Glomerular endothelial cell (primary cell): ENCODE measurements around the gene LTBP2. TPM values are rescaled to one million over a fixed set of nuclear protein-coding genes. Genes with fewer than 3 reads are reported as not detected.

Experiments
- DNase-seq: peaks from one replicate; pipeline ENCODE4 v3.0.0-alpha.2; 2011; ENCODE audit warnings: low read depth, low spot score; ENCODE audit errors: extremely low read depth
- total RNA-seq: library from RNA; depleted of rRNA; stranded (reverse); fragments of >200 nt; gene quantifications from 2 replicates; pipeline ENCODE4 v1.2.3, GENCODE V29; 2015

Gene LTBP2
- total RNA-seq, 1 donor from 2014 or later, result 261 TPM

DNA sequence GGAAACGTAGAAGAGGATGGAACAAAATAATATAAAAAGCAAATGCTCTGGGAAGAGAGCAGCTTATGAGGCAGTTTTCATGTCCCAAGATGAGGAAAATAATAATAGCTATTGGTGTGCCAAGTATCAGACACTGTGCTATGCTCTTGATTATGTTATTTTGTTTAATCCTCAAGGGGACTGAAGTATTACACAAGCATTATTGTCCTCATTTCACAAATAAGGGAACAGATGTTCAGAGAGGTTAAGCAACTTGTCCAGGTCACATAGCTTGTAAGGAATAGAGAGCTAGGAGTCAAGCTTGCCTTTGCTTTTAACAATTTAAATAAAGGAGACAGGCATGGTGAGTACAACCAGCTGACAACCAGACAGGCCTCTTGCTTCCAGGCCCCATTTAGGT is 26.9 kb upstream of the LTBP2 start:
- DNase-seq, result no peak

GRCh38 chr14:74638066-74638465 is 26.0 kb upstream of the LTBP2 start:
- no peak for DNase-seq

DNA sequence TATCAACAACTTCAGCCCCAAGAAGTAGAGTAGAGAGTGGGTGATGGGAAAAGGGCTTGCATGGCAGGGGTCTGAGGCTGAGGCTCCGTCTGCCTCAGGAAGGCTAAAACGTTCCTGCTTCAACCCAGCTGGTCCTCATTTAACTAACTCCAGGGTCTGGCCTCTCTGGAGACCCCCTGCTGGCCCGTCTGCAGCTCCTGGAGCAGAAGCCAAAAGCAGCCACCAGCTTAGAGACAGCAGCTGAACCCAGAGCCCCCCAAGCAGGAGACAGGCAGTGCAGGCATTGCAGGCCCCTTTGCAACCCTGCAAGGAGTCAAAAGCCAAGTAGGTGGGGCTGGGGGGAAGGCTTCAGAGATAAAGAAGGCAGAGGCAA is 25.1 kb upstream of the LTBP2 start:
- DNase-seq, result no peak

DNA sequence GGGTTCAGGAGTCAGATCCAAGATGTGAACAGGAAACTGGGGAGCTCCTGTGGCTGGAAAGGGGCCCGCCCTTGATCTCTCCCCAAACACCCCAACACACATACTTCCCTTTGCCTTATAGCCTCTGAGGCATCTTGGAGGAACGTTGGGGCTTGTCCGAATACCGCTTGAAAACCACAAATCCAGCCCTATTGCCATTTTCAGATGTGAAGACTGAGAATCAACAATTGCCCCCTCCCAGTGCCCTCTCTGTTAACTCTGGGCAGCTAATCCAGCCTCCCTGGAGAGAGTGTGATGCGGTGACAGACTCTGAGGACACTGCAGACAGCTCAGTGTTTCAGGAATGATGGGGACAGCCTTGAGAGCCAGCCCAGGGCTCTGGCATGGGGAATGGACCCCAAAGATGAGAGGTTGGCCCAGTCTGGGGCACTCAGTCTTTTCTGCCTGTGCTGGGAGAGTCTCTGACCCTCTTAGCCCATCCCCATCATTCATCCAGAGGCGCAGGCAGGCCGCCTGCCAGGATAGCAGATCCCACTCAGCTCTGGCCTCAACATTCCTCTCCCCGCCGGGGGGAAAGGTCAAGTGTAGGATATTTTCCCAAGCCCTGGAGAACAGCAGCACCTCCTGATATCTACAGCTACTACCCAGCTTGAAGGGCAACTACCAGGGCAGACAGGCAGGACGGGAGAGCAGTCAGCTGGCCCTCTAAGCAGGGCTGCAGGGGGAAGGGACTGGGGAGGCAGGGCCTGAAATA is 24.6 kb upstream of the LTBP2 start:
- DNase-seq, result no peak

DNA sequence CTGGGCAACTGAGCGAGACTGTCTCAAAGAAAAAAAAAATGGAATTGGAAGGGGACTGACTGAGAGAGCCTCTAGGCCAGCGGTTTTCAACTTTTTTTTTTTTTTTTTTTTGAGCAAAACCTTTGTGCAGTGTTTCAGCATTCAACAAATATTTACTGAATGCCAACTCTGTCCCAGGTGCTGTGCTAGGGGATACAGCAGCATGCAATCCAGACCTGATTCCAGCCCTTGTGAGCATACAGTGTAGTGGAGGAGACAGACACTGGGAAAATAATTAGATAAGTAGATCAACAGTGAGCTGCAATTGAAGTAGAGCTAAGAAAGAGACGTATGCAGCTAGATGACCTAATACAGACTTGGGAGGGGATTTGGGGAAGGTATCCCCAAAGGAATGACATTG is 23.8 kb upstream of the LTBP2 start:
- no peak for DNase-seq

GRCh38 chr14:74634964-74635363 is 22.9 kb upstream of the LTBP2 start:
- DNase-seq, result no peak

GRCh38 chr14:74634481-74634880 is 22.4 kb upstream of the LTBP2 start:
- no peak for DNase-seq

- no peak for DNase-seq
Measured at GRCh38 chr14:74630881-74631690, 19.0 kb upstream of the LTBP2 start.

DNA sequence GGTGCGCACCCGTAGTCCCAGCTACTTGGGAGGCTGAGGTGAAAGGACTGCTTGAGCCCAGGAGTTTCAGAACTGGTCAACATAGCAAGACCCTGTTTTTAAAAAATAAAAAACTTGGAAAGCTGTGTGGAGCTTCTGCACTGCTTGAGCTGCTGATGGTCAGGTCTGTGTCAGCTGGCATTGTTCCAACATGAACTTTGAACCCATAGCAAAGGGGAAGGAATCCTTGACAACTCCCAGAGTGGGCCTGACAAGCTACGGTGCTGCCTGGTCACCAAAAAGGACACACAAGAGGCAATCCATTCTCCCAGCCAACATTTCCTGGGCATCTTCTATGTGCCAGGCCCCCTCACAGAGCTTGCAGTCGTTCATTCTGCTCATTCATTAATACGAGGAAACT is 16.4 kb upstream of the LTBP2 start:
- DNase-seq, result no peak

- no peak for DNase-seq
Measured at GRCh38 chr14:74627076-74627475, 15.0 kb upstream of the LTBP2 start.

DNA sequence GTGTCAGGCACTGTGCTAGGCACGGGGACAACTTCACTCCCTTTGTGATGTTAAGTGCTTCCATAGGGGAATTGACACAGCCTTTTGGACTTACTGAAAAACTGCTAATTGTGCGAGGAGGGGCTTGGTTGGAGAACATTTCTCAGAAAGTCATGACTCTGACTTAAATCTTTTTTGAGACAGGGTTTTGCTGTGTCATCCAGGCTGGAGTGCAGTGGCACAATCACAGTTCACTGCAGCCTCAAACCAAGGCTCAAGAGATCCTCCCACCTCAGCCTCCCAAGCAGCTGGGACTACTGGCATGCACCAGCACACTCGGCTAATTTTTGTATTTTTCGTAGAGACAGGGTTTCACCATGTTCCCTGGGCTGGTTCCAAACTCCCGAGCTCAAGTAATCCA is 10.2 kb upstream of the LTBP2 start:
- no peak for DNase-seq

GRCh38 chr14:74621556-74621955 is 9.5 kb upstream of the LTBP2 start:
- no peak for DNase-seq

GRCh38 chr14:74620923-74621322 is 8.9 kb upstream of the LTBP2 start:
- no peak for DNase-seq

DNA sequence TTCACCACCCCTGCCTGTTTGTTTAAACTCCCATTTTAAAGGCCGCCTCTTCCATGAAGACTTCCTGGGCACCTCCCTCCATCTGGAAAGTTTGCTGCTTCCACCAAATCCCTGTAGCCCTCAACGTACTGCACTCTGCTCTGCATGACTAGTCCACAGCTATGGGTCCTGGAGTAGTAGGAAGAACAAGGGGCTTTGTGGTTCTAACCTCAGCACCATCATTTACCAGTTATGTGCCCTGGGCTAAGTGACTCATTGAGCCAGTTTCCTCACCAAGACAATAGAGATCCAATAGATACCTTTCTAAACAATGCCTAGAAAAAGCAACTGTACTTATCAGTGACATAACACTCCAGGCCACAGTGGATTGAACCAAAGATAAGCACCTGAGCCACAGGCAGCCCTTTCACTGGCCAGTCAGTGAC is 8.5 kb upstream of the LTBP2 start:
- peak; percentile 90 for DNase-seq

DNA sequence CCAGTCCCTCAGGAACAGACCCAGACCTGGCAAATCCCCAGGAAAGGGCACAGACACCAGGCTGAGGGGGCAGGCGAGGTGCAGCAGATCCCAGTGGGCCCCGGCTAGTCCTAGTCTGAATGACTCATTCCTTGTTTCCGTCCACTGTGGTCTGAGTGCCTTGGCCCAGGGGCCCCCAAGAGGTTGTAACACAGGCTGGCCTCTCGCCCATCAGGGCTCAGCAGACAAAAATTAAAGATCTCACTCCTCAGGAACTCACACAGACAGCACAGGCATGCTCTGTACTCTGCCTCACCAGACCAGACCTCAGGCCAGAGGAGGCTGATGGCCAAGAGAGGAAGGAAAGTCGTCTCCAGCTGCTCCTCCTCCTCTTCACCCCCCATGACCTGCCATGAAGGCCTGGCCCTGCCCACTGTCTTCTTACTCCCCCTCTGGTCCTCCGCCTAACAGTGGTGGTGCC is 7.7 kb upstream of the LTBP2 start:
- peak; percentile 78 for DNase-seq

DNA sequence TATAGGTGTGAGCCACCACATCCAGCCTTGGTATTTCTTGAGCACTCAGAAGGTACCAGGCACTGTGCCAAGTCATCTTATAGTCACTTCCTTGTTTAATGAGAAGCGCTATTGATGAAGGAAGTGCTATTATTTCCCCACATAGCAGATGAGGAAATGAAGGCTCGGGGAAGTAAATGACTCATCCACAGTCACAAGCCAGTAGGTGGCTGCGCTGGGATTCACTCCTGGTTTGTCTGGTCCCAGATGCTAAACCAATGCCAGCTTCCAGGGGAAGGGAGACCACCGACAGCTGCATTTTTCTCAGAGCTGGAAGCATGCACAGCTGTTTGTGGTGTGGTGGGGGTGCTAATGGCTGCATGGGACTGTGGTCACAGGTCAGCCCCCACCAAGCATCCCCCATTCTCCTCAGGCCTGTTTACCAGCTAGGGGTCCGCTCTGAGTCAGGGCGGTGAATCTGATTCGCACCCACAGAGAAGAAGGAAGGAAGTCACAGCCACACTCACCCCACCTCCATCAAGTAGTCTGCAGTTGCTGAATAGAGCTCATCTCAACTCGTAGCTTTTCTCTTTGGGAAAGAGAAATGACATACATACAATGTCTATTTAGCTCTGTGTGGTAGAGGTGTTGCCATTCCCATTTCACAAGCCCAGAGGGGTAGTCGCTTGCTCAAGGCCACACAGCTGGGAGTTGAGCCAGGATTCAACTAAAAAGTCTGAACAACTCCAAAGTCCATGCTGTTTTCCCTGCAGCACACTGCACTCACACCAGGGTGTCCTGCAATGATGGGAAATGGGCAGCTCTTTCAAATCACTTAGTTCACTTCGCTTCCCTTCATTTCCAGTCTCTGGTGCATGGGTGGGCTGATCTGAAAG is 6.3 kb upstream of the LTBP2 start:
- DNase-seq, result peak; percentile 85

- DNase-seq, result no peak
Measured at GRCh38 chr14:74616996-74617700, 5.1 kb upstream of the LTBP2 start.

- DNase-seq, result no peak
Measured at GRCh38 chr14:74616507-74616906, 4.5 kb upstream of the LTBP2 start.

GRCh38 chr14:74615735-74616134 is 3.7 kb upstream of the LTBP2 start:
- no peak for DNase-seq
